Measurements from ENCODE around the gene SCFD1. TPM values are rescaled to one million over a fixed set of nuclear protein-coding genes. Genes with fewer than 3 reads are reported as not detected.
"Not testable (repeated sequence)": the region's sequence is repeated elsewhere in the genome, so short reads cannot be mapped to it uniquely, and the experiment has no call there.

The SCFD1 gene
- total and polyA plus RNA-seq, 8 donors: 74.5 to 99.2 (median 88.7) TPM

DNA sequence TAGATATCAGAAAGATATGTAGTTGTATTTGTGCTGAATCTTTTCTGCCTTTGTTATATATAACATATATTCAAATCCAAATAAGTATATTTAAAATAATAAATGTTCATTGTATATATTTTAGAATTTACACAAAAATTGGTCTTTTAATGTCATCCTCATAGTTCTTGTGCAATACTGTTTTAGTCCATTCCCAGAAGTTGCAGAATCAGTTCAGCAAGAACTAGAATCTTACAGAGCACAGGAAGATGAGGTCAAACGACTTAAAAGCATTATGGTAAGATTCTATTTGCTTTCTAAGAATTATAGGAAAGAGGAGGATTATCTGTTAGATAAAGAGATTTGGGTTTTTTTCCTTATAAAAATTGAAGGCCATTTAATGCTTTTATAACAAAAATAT lies 51.0 kb downstream of the SCFD1 start:
- Histone ChIP-seq H3K36me3 (peaks cover 0 to 66% of the 10 kb centered on the region in 2 donors), H3K27me3 (no peaks in the 10 kb centered on the region), H3K4me3 (no peak overlapping the region), H3K27ac (no peak overlapping the region), H3K9me3 (no peaks in the 10 kb centered on the region), H3K4me1 (no peaks in the 10 kb centered on the region)
- DNase-seq (no peak), ATAC-seq (no peak)
- intact Hi-C loops (cut with DNase I): no loop called here
- TF ChIP-seq, protein P1, sequence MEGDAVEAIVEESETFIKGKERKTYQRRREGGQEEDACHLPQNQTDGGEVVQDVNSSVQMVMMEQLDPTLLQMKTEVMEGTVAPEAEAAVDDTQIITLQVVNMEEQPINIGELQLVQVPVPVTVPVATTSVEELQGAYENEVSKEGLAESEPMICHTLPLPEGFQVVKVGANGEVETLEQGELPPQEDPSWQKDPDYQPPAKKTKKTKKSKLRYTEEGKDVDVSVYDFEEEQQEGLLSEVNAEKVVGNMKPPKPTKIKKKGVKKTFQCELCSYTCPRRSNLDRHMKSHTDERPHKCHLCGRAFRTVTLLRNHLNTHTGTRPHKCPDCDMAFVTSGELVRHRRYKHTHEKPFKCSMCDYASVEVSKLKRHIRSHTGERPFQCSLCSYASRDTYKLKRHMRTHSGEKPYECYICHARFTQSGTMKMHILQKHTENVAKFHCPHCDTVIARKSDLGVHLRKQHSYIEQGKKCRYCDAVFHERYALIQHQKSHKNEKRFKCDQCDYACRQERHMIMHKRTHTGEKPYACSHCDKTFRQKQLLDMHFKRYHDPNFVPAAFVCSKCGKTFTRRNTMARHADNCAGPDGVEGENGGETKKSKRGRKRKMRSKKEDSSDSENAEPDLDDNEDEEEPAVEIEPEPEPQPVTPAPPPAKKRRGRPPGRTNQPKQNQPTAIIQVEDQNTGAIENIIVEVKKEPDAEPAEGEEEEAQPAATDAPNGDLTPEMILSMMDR (IDR thresholded peaks at IDR 0.05): no peak

DNA sequence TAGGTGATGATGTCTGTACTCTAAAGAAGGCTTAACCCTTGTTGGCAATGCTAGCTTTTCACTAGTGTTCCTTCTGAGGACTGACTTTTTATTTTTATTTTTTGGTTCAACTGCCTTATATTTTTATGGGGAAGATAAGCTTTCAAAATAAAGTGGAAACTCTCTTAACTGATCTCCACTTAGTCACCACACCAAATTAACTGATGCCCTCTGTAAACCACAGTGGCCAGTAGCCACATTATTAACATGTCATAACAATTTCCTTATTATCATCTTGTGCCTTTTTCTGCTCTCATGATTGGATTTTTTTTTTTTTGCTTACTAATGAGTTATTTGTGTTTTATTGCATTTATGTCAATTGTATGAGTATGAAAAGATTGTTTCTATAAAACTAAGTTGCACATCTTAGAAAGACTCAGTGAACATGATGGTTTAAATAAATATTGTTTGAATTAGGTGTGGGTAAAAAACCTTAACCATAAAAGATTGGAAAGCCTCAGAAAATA lies 56.9 kb downstream of the SCFD1 start:
- H3K36me3 ChIP-seq: peaks cover 0 to 75% of the 10 kb centered on the region in 2 donors
- H3K27ac ChIP-seq: no peak overlapping the region
- H3K4me1 ChIP-seq: no peaks in the 10 kb centered on the region

DNA sequence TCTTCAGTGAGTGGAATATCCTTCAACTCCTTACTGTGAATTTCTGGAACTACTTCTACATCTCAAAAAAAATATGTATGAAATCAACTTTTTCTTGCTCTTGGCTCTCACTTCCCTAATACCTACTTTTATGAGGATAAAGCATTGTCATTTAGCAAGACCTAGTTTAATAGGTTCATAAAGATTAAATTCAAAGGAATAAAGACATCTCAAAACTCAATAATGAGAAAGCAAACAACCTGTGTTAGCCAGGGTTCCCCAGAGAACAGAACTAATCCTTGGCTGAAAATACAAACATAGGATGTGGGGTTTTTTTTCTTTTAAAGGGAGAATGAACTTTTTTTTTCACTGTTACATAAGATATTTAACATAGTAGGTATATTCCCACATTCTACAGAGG lies 57.9 kb downstream of the SCFD1 start:
- TF ChIP-seq, protein P1 (IDR thresholded peaks at IDR 0.05): no peak

More for the DNA sequence above, 56.9 kb downstream of the SCFD1 start:
- Histone ChIP-seq H3K9me3 (no peaks in the 10 kb centered on the region), H3K4me3 (no peak overlapping the region), H3K27me3 (no peaks in the 10 kb centered on the region)
- TF ChIP-seq, protein P1 (IDR thresholded peaks at IDR 0.05): no peak
- intact Hi-C loops (cut with DNase I): no loop called here
- DNase-seq (no peak), ATAC-seq (no peak)

DNA sequence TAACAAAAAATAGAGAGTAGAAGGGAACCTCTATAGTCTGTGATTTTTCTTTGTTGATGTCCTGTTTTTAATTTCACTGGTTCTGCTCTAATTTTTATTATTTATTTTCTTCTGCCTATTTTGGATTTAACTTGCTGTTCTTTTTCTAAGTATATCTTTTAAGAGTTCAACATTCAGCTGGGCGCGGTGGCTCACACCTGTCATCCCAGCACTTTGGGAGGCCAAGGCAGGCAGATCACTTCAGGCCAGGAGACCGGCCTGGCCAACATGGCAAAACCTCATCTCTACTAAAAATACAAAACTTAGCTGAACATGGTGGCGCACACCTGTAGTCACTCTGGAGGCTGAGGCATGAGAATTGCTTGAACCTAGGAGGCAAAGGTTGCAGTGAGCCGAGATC lies 58.7 kb downstream of the SCFD1 start:
- peaks cover 0 to 60% of the 10 kb centered on the region in 2 donors for H3K36me3 ChIP-seq
- not testable (repeated sequence) for DNase-seq

More for the DNA sequence above, 57.9 kb downstream of the SCFD1 start:
- peaks cover 0 to 67% of the 10 kb centered on the region in 2 donors for H3K36me3 ChIP-seq
- DNase-seq (no peak), ATAC-seq (no peak)
- H3K27ac ChIP-seq: no peak overlapping the region
- intact Hi-C loops (cut with DNase I): no loop called here
- no peaks in the 10 kb centered on the region for H3K9me3 ChIP-seq
- no peaks in the 10 kb centered on the region for H3K4me1 ChIP-seq
- no peaks in the 10 kb centered on the region for H3K27me3 ChIP-seq
- H3K4me3 ChIP-seq: no peak overlapping the region

DNA sequence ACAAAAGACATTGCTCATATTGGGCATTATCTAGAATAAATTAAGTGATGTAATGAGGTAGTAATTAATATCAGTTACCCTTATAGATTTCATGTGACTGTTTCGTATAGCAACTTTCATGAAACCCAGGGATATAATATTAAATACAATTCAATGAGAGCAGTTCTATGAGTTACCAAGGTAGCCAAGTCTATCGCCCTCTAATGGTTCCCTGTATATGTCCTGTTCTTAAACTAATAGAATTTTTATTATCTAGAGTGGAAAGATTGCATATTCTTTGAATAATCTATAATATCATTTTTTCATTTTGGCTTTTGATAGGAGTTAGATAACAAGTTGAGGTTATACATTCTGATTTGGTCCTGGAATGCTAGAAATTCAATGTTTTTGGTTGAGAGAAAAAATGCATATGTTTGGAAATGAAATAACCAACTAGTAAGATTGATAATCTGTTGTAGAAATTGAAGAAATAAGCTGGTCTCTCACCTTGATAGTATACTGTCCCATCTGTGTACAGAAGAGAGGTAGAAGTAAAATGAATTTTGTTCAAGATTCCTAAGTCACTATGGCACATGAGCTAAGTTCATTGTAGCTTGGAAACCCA lies 59.7 kb downstream of the SCFD1 start:
- no peaks in the 10 kb centered on the region for H3K27me3 ChIP-seq
- H3K4me3 ChIP-seq: no peak overlapping the region
- TF ChIP-seq, protein P1 (IDR thresholded peaks at IDR 0.05): peak in 1 of 2 donors; percentile 20
- intact Hi-C loops (cut with DNase I): no loop called here
- H3K36me3 ChIP-seq: peaks cover 0 to 49% of the 10 kb centered on the region in 2 donors
- DNase-seq: no peak
- no peak for ATAC-seq
- no peaks in the 10 kb centered on the region for H3K9me3 ChIP-seq
- no peaks in the 10 kb centered on the region for H3K4me1 ChIP-seq
- no peak overlapping the region for H3K27ac ChIP-seq

More for the DNA sequence above, 58.7 kb downstream of the SCFD1 start:
- H3K27me3 ChIP-seq; H3K4me1 ChIP-seq; ATAC-seq; intact Hi-C loops (cut with DNase I); H3K27ac ChIP-seq; H3K9me3 ChIP-seq; H3K4me3 ChIP-seq: not testable (repeated sequence)

Data from left lung (tissue), 10 donors.